CD14-positive monocyte (primary cell): ENCODE measurements around the gene TUBB4A. TPM values are rescaled to one million over a fixed set of nuclear protein-coding genes. Genes with fewer than 3 reads are reported as not detected.

ENCODE experiments used
- DNase-seq, 3 donors: peaks; one replicate each; pipeline ENCODE4 v3.0.0-alpha.2; 2011 to 2022
- H2AFZ ChIP-seq: 2 replicates; pipeline ENCODE4 v1.6.0; 2012; ENCODE audit warnings: mild to moderate bottlenecking, low read depth, low read length, inconsistent platforms; ENCODE audit not compliant: insufficient read depth, poor library complexity, severe bottlenecking
- H3K27ac ChIP-seq, 2 donors: 1 replicate in 1 of 2; 2 replicates in 1 of 2; pipeline ENCODE4 v1.5.1; 2012 to 2013; ENCODE audit warnings: low read length in 2 of 2, control low read depth in 1 of 2, inconsistent platforms in 1 of 2, low read depth in 1 of 2, mild to moderate bottlenecking in 1 of 2
- H3K27me3 ChIP-seq, 2 donors: one replicate each; pipeline versions ENCODE4 v1.6.0 to v1.6.1; 2011 to 2013; ENCODE audit warnings: low read length in 2 of 2; ENCODE audit not compliant: control insufficient read depth in 2 of 2, insufficient read depth in 2 of 2
- H3K36me3 ChIP-seq, 2 donors: replicated peaks in 1 of 2; 1 replicate in 1 of 2; 2 replicates in 1 of 2; pipeline versions ENCODE4 v1.5.1 to v1.6.1; 2012 to 2013; ENCODE audit warnings: low read length in 2 of 2, control low read depth in 1 of 2, inconsistent platforms in 1 of 2, mild to moderate bottlenecking in 1 of 2; ENCODE audit not compliant: insufficient read depth in 2 of 2, control insufficient read depth in 1 of 2
- H3K4me1 ChIP-seq, 2 donors: 1 replicate in 1 of 2; 2 replicates in 1 of 2; pipeline versions ENCODE4 v1.5.1 to v1.6.1; 2012 to 2013; ENCODE audit warnings: low read length in 2 of 2, control low read depth in 1 of 2, inconsistent platforms in 1 of 2, mild to moderate bottlenecking in 1 of 2, moderate library complexity in 1 of 2; ENCODE audit not compliant: insufficient read depth in 2 of 2, control insufficient read depth in 1 of 2
- H3K4me2 ChIP-seq: replicated peaks from 2 replicates; pipeline ENCODE3; 2012; ENCODE audit warnings: low read length, moderate library complexity, mild to moderate bottlenecking; ENCODE audit not compliant: poor library complexity, severe bottlenecking; ENCODE audit errors: extremely low read depth
- H3K4me3 ChIP-seq, 3 experiments: fragments of 200-600 bp in 1 of 3; sonication (generic) in 1 of 3; replicated peaks in 1 of 3; 1 replicate in 2 of 3; 2 replicates in 1 of 3; pipeline ENCODE4 v1.5.1; 2011 to 2013; ENCODE audit warnings: low read length in 3 of 3, mild to moderate bottlenecking in 3 of 3, control low read depth in 2 of 3, low read depth in 2 of 3, inconsistent platforms in 1 of 3, moderate library complexity in 1 of 3
- H3K79me2 ChIP-seq: 2 replicates; pipeline ENCODE4 v1.6.0; 2012; ENCODE audit warnings: mild to moderate bottlenecking, control low read depth, inconsistent platforms, low read length, moderate library complexity; ENCODE audit not compliant: insufficient read depth
- H3K9ac ChIP-seq: 2 replicates; pipeline ENCODE4 v1.6.0; 2017; ENCODE audit warnings: low read length, mild to moderate bottlenecking; ENCODE audit not compliant: insufficient read depth, poor library complexity, severe bottlenecking
- H3K9me3 ChIP-seq, 2 donors: replicated peaks in 1 of 2; 1 replicate in 1 of 2; 2 replicates in 1 of 2; pipeline versions ENCODE4 v1.5.1 to v1.6.1; 2012 to 2013; ENCODE audit warnings: low read length in 2 of 2, control low read depth in 1 of 2; ENCODE audit not compliant: control insufficient read depth in 1 of 2, insufficient read depth in 1 of 2
- H4K20me1 ChIP-seq: 2 replicates; pipeline ENCODE4 v1.6.0; 2012; ENCODE audit warnings: mild to moderate bottlenecking, low read length, control low read depth, moderate library complexity; ENCODE audit not compliant: insufficient read depth
- H3K27ac Mint-ChIP-seq, 7 donors: one replicate each; pipeline ENCODE4 v1.8.0; 2020; ENCODE audit warnings: mild to moderate bottlenecking in 7 of 7, mixed read lengths in 7 of 7, moderate library complexity in 6 of 7, inconsistent platforms in 2 of 7
- H3K27me3 Mint-ChIP-seq, 3 donors: one replicate each; pipeline ENCODE4 v1.8.0; 2021 to 2022; ENCODE audit warnings: low read depth in 3 of 3, mild to moderate bottlenecking in 3 of 3, mixed read lengths in 3 of 3, moderate library complexity in 3 of 3, inconsistent platforms in 1 of 3
- H3K36me3 Mint-ChIP-seq, 2 donors: one replicate each; pipeline ENCODE4 v1.8.0; 2020; ENCODE audit warnings: mixed read lengths in 2 of 2, inconsistent platforms in 1 of 2, mild to moderate bottlenecking in 1 of 2
- H3K4me1 Mint-ChIP-seq: one replicate; pipeline ENCODE4 v1.8.0; 2020; ENCODE audit warnings: mild to moderate bottlenecking, mixed read lengths
- H3K4me3 Mint-ChIP-seq, 2 donors: one replicate each; pipeline ENCODE4 v1.8.0; 2020; ENCODE audit warnings: mild to moderate bottlenecking in 2 of 2, mixed read lengths in 2 of 2, moderate library complexity in 1 of 2
- H3K9me3 Mint-ChIP-seq, 7 donors: one replicate each; pipeline ENCODE4 v1.8.0; 2020 to 2022; ENCODE audit warnings: mixed read lengths in 7 of 7, mild to moderate bottlenecking in 6 of 7, moderate library complexity in 6 of 7, inconsistent platforms in 2 of 7
- CTCF ChIP-seq: fragments of 200-600 bp; IDR thresholded peaks from one replicate; pipeline ENCODE4 v1.8.0; 2022; ENCODE audit warnings: antibody characterized with exemption, mild to moderate bottlenecking
- WGBS: methylation state at CpG from one replicate; pipeline ENCODE4 v1.1.5; 2013; ENCODE audit warnings: missing lambda C conversion rate; ENCODE audit not compliant: insufficient coverage; 5-methylcytosine and 5-hydroxymethylcytosine counted together
- intact Hi-C, 2 donors: fragments of 100-400 bp; cut with micrococcal nuclease; formaldehyde crosslinking; loops; one replicate each; pipeline versions ENCODE4 v1.15.0 to v1.15.1; 2023
- polyA plus RNA-seq, 3 donors: library from polyadenylated mRNA; depleted of rRNA in 1 of 3; unstranded in 2 of 3; stranded (reverse) in 1 of 3; fragments of 300-500 nt in 2 of 3; fragments of >200 nt in 1 of 3; fragmentation: Illumina TruSeq in 2 of 3; gene quantifications; 1 replicate in 2 of 3; 2 replicates in 1 of 3; pipeline ENCODE4 v1.2.3, GENCODE V29; 2012 to 2021

TUBB4A gene
- polyA plus RNA-seq, 3 donors, result 0.16 TPM; not detected in 2

- Mint-ChIP-seq H3K36me3 (peaks cover 5 to 6% of the 10 kb centered on the region in 2 donors), H3K4me1 (peaks cover 19% of the 10 kb centered on the region), H3K4me3 (peak overlapping the region in 1 of 2 donors; percentile 43), H3K27ac (peak overlapping the region; percentile 65 to 90 (median 79)), H3K9me3 (peaks cover 0 to 10% (median 5%) of the 10 kb centered on the region in 7 donors), H3K27me3 (peaks cover 36 to 57% (median 54%) of the 10 kb centered on the region in 3 donors)
- H2AFZ ChIP-seq, result no peak overlapping the region
- H3K4me2 ChIP-seq, result no peak overlapping the region
- H3K79me2 ChIP-seq, result no peaks in the 10 kb centered on the region
- peaks cover 24 to 44% of the 10 kb centered on the region in 2 donors for H3K27me3 ChIP-seq
- DNase-seq, result no peak
- H3K4me3 ChIP-seq, result no peak overlapping the region
- 84% methylated on average over 12 of the region's 17 CpGs for WGBS
- peaks cover 0 to 5% of the 10 kb centered on the region in 2 donors for H3K9me3 ChIP-seq
- intact Hi-C loops, result no loop called here
- TF ChIP-seq CTCF, result no peak
- H4K20me1 ChIP-seq, result no peaks in the 10 kb centered on the region
- H3K9ac ChIP-seq, result no peak overlapping the region
- H3K4me1 ChIP-seq, result peaks cover 13 to 26% of the 10 kb centered on the region in 2 donors
- no peaks in the 10 kb centered on the region for H3K36me3 ChIP-seq
- peak overlapping the region in 1 of 2 donors; percentile 9 for H3K27ac ChIP-seq
Observed at GRCh38 chr19:6499052-6499790, 2.9 kb downstream of the TUBB4A start.

- H3K4me2 ChIP-seq, result no peak overlapping the region
- no peaks in the 10 kb centered on the region for H4K20me1 ChIP-seq
- peaks cover 3% of the 10 kb centered on the region in 2 donors for H3K36me3 Mint-ChIP-seq
- peak overlapping the region in 1 of 2 donors; percentile 13 for H3K4me3 Mint-ChIP-seq
- peaks cover 0 to 5% of the 10 kb centered on the region in 2 donors for H3K9me3 ChIP-seq
- WGBS, result 61% methylated on average over 6 of the region's 7 CpGs
- H3K27ac Mint-ChIP-seq, result peak overlapping the region; percentile 65 to 90 (median 79)
- peaks cover 0 to 6% (median 3%) of the 10 kb centered on the region in 7 donors for H3K9me3 Mint-ChIP-seq
- no peaks in the 10 kb centered on the region for H3K79me2 ChIP-seq
- no peaks in the 10 kb centered on the region for H3K36me3 ChIP-seq
- TF ChIP-seq CTCF, result no peak
- H3K27ac ChIP-seq, result peak overlapping the region in 1 of 2 donors; percentile 9
- intact Hi-C loops, result no loop called here
- H3K4me3 ChIP-seq, result no peak overlapping the region
- peaks cover 13 to 26% of the 10 kb centered on the region in 2 donors for H3K4me1 ChIP-seq
- H2AFZ ChIP-seq, result no peak overlapping the region
- DNase-seq, result peak; percentile 79 to 83 (median 80)
- peaks cover 30 to 49% (median 46%) of the 10 kb centered on the region in 3 donors for H3K27me3 Mint-ChIP-seq
- peaks cover 24 to 38% of the 10 kb centered on the region in 2 donors for H3K27me3 ChIP-seq
- peaks cover 19% of the 10 kb centered on the region for H3K4me1 Mint-ChIP-seq
- H3K9ac ChIP-seq, result no peak overlapping the region
Observed at GRCh38 chr19:6498294-6499036, 3.6 kb downstream of the TUBB4A start.
